ENCODE measurements around the gene AARS2. TPM values are rescaled to one million over a fixed set of nuclear protein-coding genes. Genes with fewer than 3 reads are reported as not detected.
"Not testable (repeated sequence)": the region's sequence is repeated elsewhere in the genome, so short reads cannot be mapped to it uniquely, and the experiment has no call there.

Gene AARS2
- total and polyA plus RNA-seq, 4 donors, result 11.5 to 18.3 (median 15.1) TPM

- Histone ChIP-seq H3K4me1 (ENCODE audit: control insufficient read depth, insufficient read depth, low read length) (peaks cover 8% of the 10 kb centered on the region), H3K4me3 (ENCODE audit: low read depth, low read length) (no peak overlapping the region), H3K36me3 (ENCODE audit: control insufficient read depth, insufficient read depth, low read length) (peaks cover 6% of the 10 kb centered on the region), H3K27me3 (ENCODE audit: control insufficient read depth, insufficient read depth, low read length) (peaks cover 2% of the 10 kb centered on the region), H3K9me3 (ENCODE audit: control insufficient read depth, insufficient read depth, low read length) (no peaks in the 10 kb centered on the region), H3K27ac (ENCODE audit: low read depth, low read length) (no peak overlapping the region)
- no peak for DNase-seq (ENCODE audit: low read depth in 4 of 6, low spot score in 6 of 6)
- 78% methylated on average over 3 of the region's 3 CpGs for WGBS (ENCODE audit: insufficient coverage)
Measured at GRCh38 chr6:44315516-44315915, 2.4 kb upstream of the AARS2 start.

GRCh38 chr6:44314657-44315056 is 1.5 kb upstream of the AARS2 start:
- WGBS (ENCODE audit: insufficient coverage), result 95% methylated on average over 5 of the region's 8 CpGs
- not testable (repeated sequence) for H3K4me1 ChIP-seq (ENCODE audit: control insufficient read depth, insufficient read depth, low read length); DNase-seq (ENCODE audit: low read depth in 4 of 6, low spot score in 6 of 6); H3K27ac ChIP-seq (ENCODE audit: low read depth, low read length); H3K4me3 ChIP-seq (ENCODE audit: low read depth, low read length); H3K9me3 ChIP-seq (ENCODE audit: control insufficient read depth, insufficient read depth, low read length); H3K27me3 ChIP-seq (ENCODE audit: control insufficient read depth, insufficient read depth, low read length)
- H3K36me3 ChIP-seq (ENCODE audit: control insufficient read depth, insufficient read depth, low read length), result peaks cover 15% of the 10 kb centered on the region

- no peak overlapping the region for H3K27ac ChIP-seq (ENCODE audit: low read depth, low read length)
- peaks cover 44% of the 10 kb centered on the region for H3K36me3 ChIP-seq (ENCODE audit: control insufficient read depth, insufficient read depth, low read length)
- no peak overlapping the region for H3K4me3 ChIP-seq (ENCODE audit: low read depth, low read length)
Measured at GRCh38 chr6:44311767-44312166, 1.4 kb downstream of the AARS2 start.

GRCh38 chr6:44311304-44311703 is 1.8 kb downstream of the AARS2 start:
- Histone ChIP-seq H3K9me3 (ENCODE audit: control insufficient read depth, insufficient read depth, low read length) (no peaks in the 10 kb centered on the region), H3K4me3 (ENCODE audit: low read depth, low read length) (no peak overlapping the region), H3K27ac (ENCODE audit: low read depth, low read length) (no peak overlapping the region), H3K27me3 (ENCODE audit: control insufficient read depth, insufficient read depth, low read length) (no peaks in the 10 kb centered on the region), H3K4me1 (ENCODE audit: control insufficient read depth, insufficient read depth, low read length) (peaks cover 8% of the 10 kb centered on the region), H3K36me3 (ENCODE audit: control insufficient read depth, insufficient read depth, low read length) (peaks cover 48% of the 10 kb centered on the region)
- WGBS (ENCODE audit: insufficient coverage), result 88% methylated on average over 1 of the region's 2 CpGs
- DNase-seq (ENCODE audit: low read depth in 4 of 6, low spot score in 6 of 6), result no peak

More at GRCh38 chr6:44311767-44312166, 1.4 kb downstream of the AARS2 start:
- WGBS (ENCODE audit: insufficient coverage), result 86% methylated on average over 1 of the region's 3 CpGs
- Histone ChIP-seq H3K4me1 (ENCODE audit: control insufficient read depth, insufficient read depth, low read length) (peaks cover 8% of the 10 kb centered on the region), H3K27me3 (ENCODE audit: control insufficient read depth, insufficient read depth, low read length) (no peaks in the 10 kb centered on the region), H3K9me3 (ENCODE audit: control insufficient read depth, insufficient read depth, low read length) (no peaks in the 10 kb centered on the region)
- no peak for DNase-seq (ENCODE audit: low read depth in 4 of 6, low spot score in 6 of 6)

- no peak overlapping the region for H3K4me3 ChIP-seq (ENCODE audit: low read depth, low read length)
- H3K27me3 ChIP-seq (ENCODE audit: control insufficient read depth, insufficient read depth, low read length), result no peaks in the 10 kb centered on the region
- 100% methylated on average over 3 of the region's 3 CpGs for WGBS (ENCODE audit: insufficient coverage)
- no peaks in the 10 kb centered on the region for H3K9me3 ChIP-seq (ENCODE audit: control insufficient read depth, insufficient read depth, low read length)
- peaks cover 8% of the 10 kb centered on the region for H3K4me1 ChIP-seq (ENCODE audit: control insufficient read depth, insufficient read depth, low read length)
- no peak overlapping the region for H3K27ac ChIP-seq (ENCODE audit: low read depth, low read length)
- H3K36me3 ChIP-seq (ENCODE audit: control insufficient read depth, insufficient read depth, low read length), result peaks cover 59% of the 10 kb centered on the region
- DNase-seq (ENCODE audit: low read depth in 4 of 6, low spot score in 6 of 6), result no peak
Measured at GRCh38 chr6:44310241-44310640, 2.9 kb downstream of the AARS2 start.

- peaks cover 8% of the 10 kb centered on the region for H3K4me1 ChIP-seq (ENCODE audit: control insufficient read depth, insufficient read depth, low read length)
- no peak overlapping the region for H3K4me3 ChIP-seq (ENCODE audit: low read depth, low read length)
- no peaks in the 10 kb centered on the region for H3K9me3 ChIP-seq (ENCODE audit: control insufficient read depth, insufficient read depth, low read length)
- H3K36me3 ChIP-seq (ENCODE audit: control insufficient read depth, insufficient read depth, low read length), result peaks cover 65% of the 10 kb centered on the region
- no peaks in the 10 kb centered on the region for H3K27me3 ChIP-seq (ENCODE audit: control insufficient read depth, insufficient read depth, low read length)
- no peak overlapping the region for H3K27ac ChIP-seq (ENCODE audit: low read depth, low read length)
- DNase-seq (ENCODE audit: low read depth in 4 of 6, low spot score in 6 of 6), result no peak
Measured at GRCh38 chr6:44309631-44310030, 3.5 kb downstream of the AARS2 start.

- H3K27ac ChIP-seq (ENCODE audit: low read depth, low read length), result no peak overlapping the region
- H3K4me1 ChIP-seq (ENCODE audit: control insufficient read depth, insufficient read depth, low read length), result peaks cover 8% of the 10 kb centered on the region
- no peaks in the 10 kb centered on the region for H3K9me3 ChIP-seq (ENCODE audit: control insufficient read depth, insufficient read depth, low read length)
- no peak overlapping the region for H3K4me3 ChIP-seq (ENCODE audit: low read depth, low read length)
- H3K27me3 ChIP-seq (ENCODE audit: control insufficient read depth, insufficient read depth, low read length), result no peaks in the 10 kb centered on the region
- H3K36me3 ChIP-seq (ENCODE audit: control insufficient read depth, insufficient read depth, low read length), result peaks cover 70% of the 10 kb centered on the region
- WGBS (ENCODE audit: insufficient coverage), result no CpG with 5 or more reads among the region's 2 CpGs
- DNase-seq (ENCODE audit: low read depth in 4 of 6, low spot score in 6 of 6), result no peak
Measured at GRCh38 chr6:44309092-44309491, 4.1 kb downstream of the AARS2 start.

GRCh38 chr6:44307217-44307616 is 5.9 kb downstream of the AARS2 start:
- Histone ChIP-seq H3K4me1 (ENCODE audit: control insufficient read depth, insufficient read depth, low read length) (peaks cover 5% of the 10 kb centered on the region), H3K27me3 (ENCODE audit: control insufficient read depth, insufficient read depth, low read length) (no peaks in the 10 kb centered on the region), H3K4me3 (ENCODE audit: low read depth, low read length) (no peak overlapping the region), H3K9me3 (ENCODE audit: control insufficient read depth, insufficient read depth, low read length) (no peaks in the 10 kb centered on the region), H3K27ac (ENCODE audit: low read depth, low read length) (no peak overlapping the region), H3K36me3 (ENCODE audit: control insufficient read depth, insufficient read depth, low read length) (peaks cover 89% of the 10 kb centered on the region)
- no peak for DNase-seq (ENCODE audit: low read depth in 4 of 6, low spot score in 6 of 6)
- WGBS (ENCODE audit: insufficient coverage), result 93% methylated on average over 10 of the region's 10 CpGs

- no peak for DNase-seq (ENCODE audit: low read depth in 4 of 6, low spot score in 6 of 6)
- H3K4me3 ChIP-seq (ENCODE audit: low read depth, low read length), result no peak overlapping the region
- peaks cover 94% of the 10 kb centered on the region for H3K36me3 ChIP-seq (ENCODE audit: control insufficient read depth, insufficient read depth, low read length)
- no peaks in the 10 kb centered on the region for H3K27me3 ChIP-seq (ENCODE audit: control insufficient read depth, insufficient read depth, low read length)
- no peaks in the 10 kb centered on the region for H3K9me3 ChIP-seq (ENCODE audit: control insufficient read depth, insufficient read depth, low read length)
- 100% methylated on average over 5 of the region's 8 CpGs for WGBS (ENCODE audit: insufficient coverage)
- H3K27ac ChIP-seq (ENCODE audit: low read depth, low read length), result no peak overlapping the region
- H3K4me1 ChIP-seq (ENCODE audit: control insufficient read depth, insufficient read depth, low read length), result no peaks in the 10 kb centered on the region
Measured at GRCh38 chr6:44306710-44307109, 6.4 kb downstream of the AARS2 start.

GRCh38 chr6:44305200-44305725 is 7.9 kb downstream of the AARS2 start:
- Histone ChIP-seq H3K9me3 (ENCODE audit: control insufficient read depth, insufficient read depth, low read length) (no peaks in the 10 kb centered on the region), H3K36me3 (ENCODE audit: control insufficient read depth, insufficient read depth, low read length) (peaks cover 100% of the 10 kb centered on the region), H3K27ac (ENCODE audit: low read depth, low read length) (no peak overlapping the region), H3K4me3 (ENCODE audit: low read depth, low read length) (no peak overlapping the region), H3K4me1 (ENCODE audit: control insufficient read depth, insufficient read depth, low read length) (no peaks in the 10 kb centered on the region), H3K27me3 (ENCODE audit: control insufficient read depth, insufficient read depth, low read length) (no peaks in the 10 kb centered on the region)
- DNase-seq (ENCODE audit: low read depth in 4 of 6, low spot score in 6 of 6), result no peak
- 70% methylated on average over 3 of the region's 5 CpGs for WGBS (ENCODE audit: insufficient coverage)
